Measurements from ENCODE around the gene DNAJA3. TPM values are rescaled to one million over a fixed set of nuclear protein-coding genes. Genes with fewer than 3 reads are reported as not detected.

DNAJA3 gene
- total RNA-seq, 1 donor from 2014 or later: 41.0 TPM

DNA sequence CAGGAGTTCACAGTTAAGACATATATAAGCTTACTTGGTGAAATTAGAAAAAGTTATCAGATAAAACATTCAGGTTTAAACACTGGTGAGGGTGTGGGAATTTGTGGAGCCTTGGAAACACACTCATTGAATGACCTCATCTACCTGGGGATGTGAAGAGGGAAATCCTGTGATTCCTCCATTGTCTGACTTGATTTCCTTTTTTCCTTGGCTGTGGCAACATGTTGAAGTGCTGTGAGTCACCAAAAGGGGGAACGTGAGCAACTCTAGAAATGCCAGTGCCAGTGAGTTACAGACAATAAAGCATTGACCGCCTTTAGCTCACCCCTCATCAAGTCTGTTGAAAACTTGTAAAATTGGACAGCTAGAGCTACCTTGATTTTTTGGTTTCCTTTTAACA, 52.3 kb downstream of the DNAJA3 start:
- peak; percentile 95 for DNase-seq

DNA sequence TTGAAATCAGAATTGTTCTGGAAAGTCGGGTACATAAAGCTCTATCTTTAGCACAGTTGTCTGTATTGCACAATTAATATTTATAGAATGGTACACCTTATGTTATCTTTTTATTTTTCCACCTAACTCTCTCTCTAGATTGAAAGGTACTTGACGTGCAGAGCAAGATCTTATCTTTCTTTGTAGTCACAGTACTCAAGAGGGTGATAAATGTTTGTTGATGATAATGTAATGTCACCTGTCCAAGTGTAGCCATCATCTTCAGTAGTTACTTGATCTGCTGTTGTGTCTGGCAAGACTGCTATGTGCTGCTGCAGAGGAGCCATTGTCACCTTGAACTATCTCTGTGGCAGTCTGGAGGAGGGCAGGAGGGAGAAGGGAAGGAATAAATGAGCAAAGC, 55.9 kb downstream of the DNAJA3 start:
- no peak for DNase-seq

DNA sequence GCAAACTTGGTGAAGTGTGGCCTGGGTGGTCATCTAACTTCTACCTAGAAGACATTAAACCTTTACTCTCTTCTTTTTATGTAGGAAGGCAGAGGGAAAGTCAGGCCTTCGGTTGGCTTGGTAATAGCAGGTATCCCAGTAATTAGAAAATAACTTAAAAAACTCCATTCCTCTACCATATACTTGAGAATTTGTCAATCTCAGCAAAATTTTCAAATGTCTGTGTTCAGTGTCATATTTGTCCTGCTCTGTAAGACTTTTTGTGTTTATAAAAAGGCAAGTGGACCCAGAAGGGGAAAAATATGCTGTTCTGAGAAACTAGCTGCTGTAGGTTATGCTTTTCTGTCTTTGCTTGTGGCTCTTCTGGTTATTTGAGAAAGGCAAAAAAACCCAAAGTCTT, 56.3 kb downstream of the DNAJA3 start:
- DNase-seq: no peak

GRCh38 chr16:4486126-4486893, 60.6 kb downstream of the DNAJA3 start:
- no peak for DNase-seq

DNA sequence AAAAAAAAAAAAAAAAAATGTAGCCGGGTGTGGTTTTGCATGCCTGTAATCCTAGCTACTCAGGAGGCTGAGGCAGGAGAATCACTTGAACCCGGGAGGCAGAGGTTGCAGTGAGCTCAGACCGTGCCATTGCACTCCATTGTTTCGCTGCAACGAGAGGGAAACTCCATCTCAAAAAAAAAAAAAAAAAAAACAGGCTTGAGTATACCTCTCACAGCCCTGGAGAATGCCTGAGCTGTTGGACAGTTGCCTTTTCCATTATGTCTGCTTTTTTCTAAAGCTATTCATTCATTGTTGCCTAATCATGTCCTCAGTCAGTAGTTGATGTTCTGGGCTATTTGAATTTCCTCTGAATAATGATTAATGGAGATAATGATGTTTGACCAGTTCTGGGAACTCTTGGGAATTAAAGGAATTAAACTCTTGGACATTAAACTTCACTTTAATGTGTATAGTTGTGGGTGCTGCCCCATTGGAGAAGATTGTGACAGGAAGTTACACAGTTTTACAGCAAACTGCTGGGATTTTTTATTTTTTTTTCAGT, 62.4 kb downstream of the DNAJA3 start:
- DNase-seq: peak; percentile 78

- no peak for DNase-seq
These were observed 62.9 kb downstream of the DNAJA3 start for GRCh38 chr16:4488499-4488967.

DNA sequence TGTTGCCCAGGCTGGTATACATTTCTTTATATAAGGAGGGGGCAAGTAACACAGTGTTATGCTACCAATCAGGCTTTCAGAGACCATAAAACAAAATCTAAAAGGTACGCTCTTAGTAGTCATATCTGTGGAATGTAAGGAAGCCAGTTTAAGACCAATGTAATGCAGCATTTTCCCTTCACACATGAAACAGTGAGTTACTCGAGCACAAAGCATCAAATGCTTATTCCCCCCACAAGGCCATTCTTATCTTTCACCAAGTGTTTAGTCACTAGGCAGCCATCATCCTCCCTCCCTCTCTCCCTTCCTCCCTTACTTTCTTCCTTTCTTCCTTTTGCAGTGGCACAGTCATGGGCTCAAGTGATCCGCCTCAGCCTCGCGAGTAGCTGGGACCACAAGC, 63.4 kb downstream of the DNAJA3 start:
- no peak for DNase-seq

DNA sequence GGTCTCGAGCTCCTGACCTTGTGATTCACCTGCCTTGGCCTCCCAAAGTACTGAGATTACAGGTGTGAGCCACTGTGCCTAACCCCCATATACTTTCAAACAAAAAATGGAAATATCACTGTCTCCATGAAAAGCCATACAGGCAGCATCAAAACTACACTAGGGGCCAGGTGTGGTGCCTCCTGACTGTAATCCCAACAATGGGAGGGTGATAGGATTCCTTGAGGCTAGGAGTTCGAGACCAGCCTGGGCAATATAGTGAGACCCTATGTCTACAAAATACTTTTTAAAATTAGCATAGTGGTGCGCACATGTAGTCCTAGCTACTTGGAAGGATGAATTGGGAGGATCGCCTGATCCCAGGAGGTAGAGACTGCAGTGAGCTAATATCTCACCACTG, 66.2 kb downstream of the DNAJA3 start:
- no peak for DNase-seq

GRCh38 chr16:4494746-4495490, 69.2 kb downstream of the DNAJA3 start:
- DNase-seq: peak; percentile 39

DNA sequence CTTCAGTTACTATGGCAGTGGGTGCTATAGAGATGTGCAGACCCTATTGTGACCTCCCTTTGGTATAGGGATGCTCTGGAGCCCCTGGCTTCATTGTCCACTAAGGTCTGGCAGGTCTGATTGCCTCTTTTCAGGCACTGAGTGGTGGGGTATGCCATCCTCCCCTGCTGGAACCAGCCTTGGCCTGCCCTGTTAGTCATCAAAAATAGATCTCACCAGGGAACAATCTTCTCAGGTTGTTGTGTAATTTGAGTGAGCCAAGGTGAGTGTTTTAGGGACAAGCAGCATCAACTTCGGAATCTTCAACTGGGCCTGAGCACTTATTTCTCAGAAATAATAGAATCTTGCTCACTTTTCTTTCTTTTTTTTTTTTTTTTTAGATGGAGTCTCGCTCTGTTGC, 70.1 kb downstream of the DNAJA3 start:
- no peak for DNase-seq

- no peak for DNase-seq
These were observed 70.6 kb downstream of the DNAJA3 start for GRCh38 chr16:4496305-4496704.

DNA sequence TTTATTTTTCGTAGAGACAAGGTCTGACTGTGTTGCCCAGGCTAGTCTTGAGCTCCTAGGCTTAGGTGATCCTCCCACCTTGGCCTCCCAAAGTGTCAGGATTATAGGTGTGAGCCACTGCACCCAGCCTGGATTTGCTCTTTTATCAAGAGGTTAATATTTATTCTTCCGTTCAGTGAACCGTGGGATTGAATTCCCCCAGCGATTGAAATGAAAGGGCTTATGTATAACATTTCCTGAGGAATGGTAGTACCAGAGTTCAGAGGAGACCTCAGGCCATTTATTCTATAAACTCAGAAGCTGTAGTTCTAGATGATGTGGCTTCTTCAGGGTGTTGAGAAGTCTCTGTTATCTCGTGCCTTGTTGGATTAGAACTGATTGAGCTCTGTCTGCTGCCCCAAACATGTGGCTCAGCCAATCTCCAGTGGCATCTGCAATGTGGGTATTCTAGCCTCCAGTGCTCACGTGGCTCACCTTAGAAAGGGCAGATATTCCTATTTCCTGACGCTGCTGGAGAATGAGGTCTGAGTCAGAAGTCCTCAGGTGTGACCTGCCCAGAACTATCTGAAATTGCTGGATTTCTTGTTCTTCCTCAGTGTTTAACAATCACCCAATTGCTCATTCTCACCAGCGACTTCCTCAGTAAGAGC, 73.0 kb downstream of the DNAJA3 start:
- no peak for DNase-seq

DNA sequence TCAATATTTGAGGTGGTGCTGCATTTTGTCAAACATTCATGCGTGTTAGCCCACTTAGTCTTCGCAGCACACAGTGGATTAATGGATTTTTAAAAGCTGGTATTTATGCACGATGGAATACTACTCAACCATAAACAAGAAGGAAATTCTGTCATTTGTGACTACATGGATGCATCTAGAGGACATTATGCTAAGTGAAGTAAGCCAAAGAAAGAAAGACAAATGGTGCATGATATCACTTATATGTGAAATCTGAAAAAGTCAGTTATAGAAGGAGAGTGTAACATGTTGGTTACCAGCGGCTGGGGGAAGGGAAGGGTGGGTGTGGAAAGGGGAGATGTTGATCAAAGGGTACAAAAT, 73.5 kb downstream of the DNAJA3 start:
- DNase-seq: no peak

GRCh38 chr16:4500272-4500671, 74.6 kb downstream of the DNAJA3 start:
- peak; percentile 82 for DNase-seq

DNA sequence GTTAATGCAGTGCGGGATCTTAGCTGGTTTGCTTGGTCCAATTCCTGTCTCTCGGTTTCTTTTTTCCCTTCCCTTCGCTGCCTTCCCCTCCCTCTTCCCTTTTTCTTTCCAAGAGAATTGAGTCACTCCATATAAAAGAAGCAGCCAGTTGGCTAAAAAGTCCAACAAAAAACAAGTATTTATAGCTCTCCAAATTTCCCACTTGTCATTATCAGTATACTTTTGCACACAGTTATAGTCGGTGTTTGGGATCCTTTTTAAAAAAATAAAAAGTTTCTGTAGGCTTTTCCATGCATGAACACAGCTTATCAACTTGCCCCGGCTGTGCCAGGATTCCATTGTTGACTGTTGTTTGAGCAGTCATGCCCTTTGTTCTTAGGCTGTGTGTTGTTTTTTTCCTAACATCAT, 75.4 kb downstream of the DNAJA3 start:
- DNase-seq: peak; percentile 74

DNA sequence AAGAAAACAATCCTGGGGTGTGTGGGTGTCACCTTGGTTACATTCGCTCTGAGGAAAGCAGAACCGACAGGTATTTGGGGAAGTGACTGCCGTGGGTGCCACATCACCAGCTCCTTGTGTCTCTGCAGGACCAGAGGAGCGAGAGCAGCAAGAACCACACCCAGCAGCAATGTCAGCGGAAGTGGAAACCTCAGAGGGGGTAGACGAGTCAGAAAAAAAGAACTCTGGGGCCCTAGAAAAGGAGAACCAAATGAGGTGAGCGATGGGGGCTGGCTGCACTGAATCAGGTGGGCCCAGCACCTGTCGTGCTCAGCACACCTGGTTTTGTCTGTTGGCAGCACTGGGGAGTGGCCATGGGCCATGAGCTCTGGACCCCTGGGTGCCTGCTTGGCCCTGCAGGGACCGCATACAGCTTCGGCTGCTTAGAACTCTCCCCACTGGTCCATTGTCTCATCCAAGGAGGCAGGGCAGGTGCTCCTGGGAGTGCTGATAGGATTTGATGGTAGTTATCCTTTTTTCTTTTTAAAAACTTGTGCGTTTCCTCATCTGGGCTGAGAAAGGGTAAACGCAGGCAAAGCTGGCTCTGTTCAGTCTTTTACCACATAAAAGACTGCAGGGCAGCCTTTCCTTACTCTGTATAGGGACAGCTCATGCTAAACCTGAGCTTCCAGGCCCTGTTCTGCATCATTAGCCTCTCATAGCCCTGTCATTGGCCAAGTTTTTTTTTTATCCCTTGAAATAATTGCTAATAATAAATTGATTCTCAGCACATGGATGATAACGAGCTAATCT, 79.9 kb downstream of the DNAJA3 start:
- DNase-seq: no peak

Other genes with a start within 250 kb of the DNAJA3 start
- 0.37 and 0.51 TPM in 2 replicates for gene SRL, start 183.8 kb upstream of the DNAJA3 start, total RNA-seq
- 4.1 and 7.3 TPM in 2 replicates for gene TFAP4, start 152.8 kb upstream of the DNAJA3 start, total RNA-seq
- gene GLIS2, start 109.8 kb upstream of the DNAJA3 start, total RNA-seq: 0.79 and 1.2 TPM in 2 replicates
- 11.6 and 15.5 TPM in 2 replicates for gene PAM16, start 74.5 kb upstream of the DNAJA3 start, total RNA-seq
- gene VASN, start 54.0 kb upstream of the DNAJA3 start, total RNA-seq: 1.9 and 2.2 TPM in 2 replicates
- 44.9 and 58.0 TPM in 2 replicates for gene CORO7, start 9.3 kb upstream of the DNAJA3 start, total RNA-seq
- gene NMRAL1, start 48.8 kb downstream of the DNAJA3 start, total RNA-seq: 57.1 and 65.2 TPM in 2 replicates
- gene HMOX2, start 50.5 kb downstream of the DNAJA3 start, total RNA-seq: 122 and 158 TPM in 2 replicates
- gene CDIP1, start 112.9 kb downstream of the DNAJA3 start, total RNA-seq: 12.9 and 17.3 TPM in 2 replicates
- gene C16orf96, start 130.5 kb downstream of the DNAJA3 start, total RNA-seq: not detected in 2 replicates
- gene UBALD1, start 189.0 kb downstream of the DNAJA3 start, total RNA-seq: 5.9 and 13.4 TPM in 2 replicates
- gene MGRN1, start 199.0 kb downstream of the DNAJA3 start, total RNA-seq: 29.3 and 46.0 TPM in 2 replicates